GM21390 (cell line): ENCODE measurements around the gene EHF.

Experiments
- ATAC-seq: cut with Tn5 transposase; IDR thresholded peaks from one replicate; pipeline ENCODE4 v1.9.1; 2021; ENCODE audit not compliant: unreplicated experiment

EHF gene

DNA sequence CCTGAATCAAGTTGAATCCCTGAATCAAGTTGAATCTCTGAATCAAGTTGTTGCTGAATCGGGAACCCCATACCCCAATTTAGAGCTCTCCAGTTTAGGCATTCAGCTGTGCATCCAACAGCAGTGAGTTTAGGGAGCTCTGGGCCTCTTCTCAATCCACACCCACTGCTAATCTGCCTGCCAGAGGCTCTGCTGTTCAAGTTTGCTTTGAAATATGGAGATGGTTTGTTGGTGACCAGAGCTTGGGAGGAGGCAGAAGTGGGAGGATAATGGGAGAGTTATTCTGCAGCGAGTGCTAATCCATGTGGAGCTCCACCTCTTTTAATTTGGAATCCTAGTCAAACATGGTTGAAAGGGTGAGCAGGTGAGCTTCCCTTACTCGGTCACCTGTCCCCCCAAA lies 22.4 kb downstream of the EHF start:
- no peak for ATAC-seq

GRCh38 chr11:34643846-34644245 lies 23.0 kb downstream of the EHF start:
- no peak for ATAC-seq

DNA sequence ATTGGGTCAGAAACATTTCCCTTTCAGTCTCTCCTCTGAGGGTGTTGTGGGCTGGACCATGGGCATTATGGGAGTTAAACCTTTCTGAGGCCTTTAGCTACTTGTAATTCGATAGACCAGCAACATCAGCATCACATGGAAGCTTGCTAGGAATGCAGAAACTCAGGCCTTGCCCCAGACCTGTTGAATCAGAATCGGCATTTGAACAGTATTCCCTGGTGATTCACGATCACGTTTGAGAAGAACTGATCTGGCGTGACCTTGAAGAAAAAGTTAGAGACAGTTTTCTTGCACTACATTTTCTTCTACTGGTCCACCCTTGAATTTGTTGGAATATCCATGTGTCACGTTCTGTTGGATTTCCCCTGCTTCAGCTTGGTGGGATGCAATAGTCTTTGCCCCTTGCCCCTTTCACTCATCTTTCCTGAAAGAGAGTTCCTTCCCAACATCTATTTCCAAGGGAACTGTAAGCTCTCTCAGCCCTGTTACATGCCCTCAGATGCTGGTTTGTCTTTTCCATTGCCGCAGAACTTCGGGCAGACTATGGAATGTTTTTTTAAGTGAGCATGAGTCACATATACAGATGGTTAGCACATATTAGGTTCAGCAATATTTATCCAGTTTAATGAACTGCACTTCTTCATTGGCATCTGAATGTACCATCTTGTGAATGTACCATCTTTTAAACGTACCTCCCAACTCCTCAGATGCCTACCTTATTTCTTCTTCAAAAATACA lies 23.9 kb downstream of the EHF start:
- ATAC-seq = no peak

DNA sequence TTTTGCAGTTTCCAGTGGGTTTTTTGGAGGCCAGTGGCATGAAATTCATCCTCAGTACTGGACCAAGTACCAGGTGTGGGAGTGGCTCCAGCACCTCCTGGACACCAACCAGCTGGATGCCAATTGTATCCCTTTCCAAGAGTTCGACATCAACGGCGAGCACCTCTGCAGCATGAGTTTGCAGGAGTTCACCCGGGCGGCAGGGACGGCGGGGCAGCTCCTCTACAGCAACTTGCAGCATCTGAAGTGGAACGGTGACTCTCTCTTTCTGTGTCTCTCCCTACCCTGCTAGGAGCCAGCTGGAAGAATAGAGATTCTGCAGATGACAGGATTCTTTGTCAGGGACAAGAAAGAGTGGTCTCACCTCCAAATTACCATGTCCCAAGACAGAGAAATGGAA lies 25.5 kb downstream of the EHF start:
- no peak for ATAC-seq

DNA sequence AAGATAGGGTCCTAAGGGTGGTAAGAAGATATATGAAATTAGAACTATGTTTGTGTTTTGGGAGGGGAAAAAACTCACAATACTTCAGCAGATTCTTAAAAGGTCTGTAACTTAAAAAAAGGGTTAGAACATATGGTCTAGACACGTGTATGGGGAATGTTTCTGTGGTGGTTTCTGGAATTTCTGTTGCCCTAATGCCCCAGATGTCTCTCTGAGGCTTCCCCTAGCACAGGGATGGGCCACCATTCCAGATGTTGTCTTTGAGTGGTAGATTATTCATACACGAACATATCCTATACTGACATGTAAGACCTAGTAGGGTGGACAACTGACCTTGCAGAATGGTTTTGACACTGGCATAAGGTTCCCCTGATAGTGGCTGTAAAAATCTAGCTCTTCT lies 26.2 kb downstream of the EHF start:
- no peak for ATAC-seq

DNA sequence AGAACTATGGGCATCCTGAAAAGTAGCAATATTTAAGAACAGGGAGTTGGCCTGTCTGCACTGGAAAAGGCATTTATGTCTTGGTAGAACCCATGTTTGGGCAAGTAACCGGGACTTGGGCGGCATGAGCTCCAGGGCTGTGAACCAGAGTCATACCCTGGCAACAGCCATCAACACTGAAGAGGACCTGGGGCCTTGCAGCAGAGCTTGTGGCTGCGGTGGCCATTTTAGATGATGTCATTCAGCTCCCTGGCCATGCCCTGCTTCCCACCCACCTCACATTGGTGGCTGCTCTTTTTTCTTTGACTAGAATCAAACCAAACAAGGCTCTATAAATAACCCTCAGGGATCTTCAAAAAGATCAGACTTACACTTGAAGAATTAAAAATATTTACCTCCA lies 26.6 kb downstream of the EHF start:
- no peak for ATAC-seq

DNA sequence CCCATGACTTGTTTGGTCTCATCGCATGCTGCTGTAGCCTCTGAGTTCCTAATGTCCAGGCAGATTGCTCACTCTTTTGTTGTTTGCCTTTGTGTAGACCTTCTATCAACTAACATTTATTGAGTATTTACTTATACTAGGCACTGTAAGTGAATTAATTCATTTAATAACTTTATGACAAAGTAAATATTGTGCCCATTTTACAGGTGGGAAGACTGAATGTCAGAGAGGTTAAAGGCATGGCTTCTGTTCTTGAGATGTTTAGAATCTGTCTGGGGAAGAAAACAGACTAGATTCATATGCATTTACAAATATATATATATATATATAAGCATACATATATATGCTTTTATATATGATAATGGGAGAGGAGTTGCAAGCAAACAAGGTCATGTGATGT lies 27.1 kb downstream of the EHF start:
- ATAC-seq = no peak

DNA sequence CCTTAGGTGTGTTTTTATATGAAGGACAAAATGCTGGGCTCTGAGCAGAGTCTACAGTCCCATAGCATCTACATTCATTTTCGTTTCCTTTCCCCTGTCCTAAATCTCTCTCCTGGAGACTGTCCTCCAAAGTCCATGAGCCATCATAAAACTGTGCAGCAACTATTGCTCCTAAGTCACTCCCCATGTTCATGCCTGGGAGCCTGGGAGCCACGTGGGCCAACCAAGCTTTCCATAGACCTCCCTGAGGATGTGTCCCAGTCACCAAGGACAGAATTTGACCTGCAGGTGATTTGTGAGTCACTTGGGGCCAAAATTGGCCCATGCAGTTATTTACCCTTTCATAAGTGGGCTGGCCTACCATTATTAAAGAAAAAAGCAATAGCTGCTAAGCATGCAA lies 28.7 kb downstream of the EHF start:
- no peak for ATAC-seq

GRCh38 chr11:34650528-34650927 lies 29.6 kb downstream of the EHF start:
- peak; percentile 91 for ATAC-seq

DNA sequence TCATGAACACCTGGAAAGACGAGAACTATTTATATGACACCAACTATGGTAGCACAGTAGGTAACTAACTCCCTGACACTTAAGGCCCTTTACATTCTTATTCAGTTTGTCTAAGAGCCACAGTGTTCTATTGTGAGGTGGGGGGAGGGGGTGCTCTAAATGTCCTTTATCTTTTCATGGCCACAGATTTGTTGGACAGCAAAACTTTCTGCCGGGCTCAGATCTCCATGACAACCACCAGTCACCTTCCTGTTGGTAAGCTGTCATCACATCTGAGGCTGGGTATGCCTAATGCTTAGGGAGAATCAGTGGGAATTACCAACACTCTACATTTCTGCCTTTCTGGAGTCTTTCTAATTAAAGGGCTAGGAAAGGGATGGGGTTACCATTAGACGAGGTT lies 30.7 kb downstream of the EHF start:
- ATAC-seq = no peak

GRCh38 chr11:34652191-34652973 lies 31.5 kb downstream of the EHF start:
- ATAC-seq = no peak

DNA sequence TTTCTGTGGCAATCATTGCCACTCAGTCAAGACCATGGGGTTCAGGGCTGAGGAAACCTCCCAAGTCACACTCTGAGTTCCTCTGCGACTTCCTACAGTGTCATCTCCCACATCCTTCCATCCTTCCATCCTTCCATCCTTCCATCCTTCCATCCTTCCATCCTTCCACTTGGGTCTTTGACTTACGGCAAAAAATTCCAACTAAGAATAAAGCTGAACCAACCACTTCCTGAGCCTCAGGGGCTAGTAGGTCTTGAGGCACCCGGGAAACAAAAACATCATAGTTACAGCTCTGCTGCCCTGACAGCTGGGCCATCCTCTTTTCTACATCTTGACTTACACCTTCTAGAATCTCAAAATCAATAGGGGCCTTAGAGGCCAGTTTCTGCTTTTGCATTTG lies 32.1 kb downstream of the EHF start:
- no peak for ATAC-seq

DNA sequence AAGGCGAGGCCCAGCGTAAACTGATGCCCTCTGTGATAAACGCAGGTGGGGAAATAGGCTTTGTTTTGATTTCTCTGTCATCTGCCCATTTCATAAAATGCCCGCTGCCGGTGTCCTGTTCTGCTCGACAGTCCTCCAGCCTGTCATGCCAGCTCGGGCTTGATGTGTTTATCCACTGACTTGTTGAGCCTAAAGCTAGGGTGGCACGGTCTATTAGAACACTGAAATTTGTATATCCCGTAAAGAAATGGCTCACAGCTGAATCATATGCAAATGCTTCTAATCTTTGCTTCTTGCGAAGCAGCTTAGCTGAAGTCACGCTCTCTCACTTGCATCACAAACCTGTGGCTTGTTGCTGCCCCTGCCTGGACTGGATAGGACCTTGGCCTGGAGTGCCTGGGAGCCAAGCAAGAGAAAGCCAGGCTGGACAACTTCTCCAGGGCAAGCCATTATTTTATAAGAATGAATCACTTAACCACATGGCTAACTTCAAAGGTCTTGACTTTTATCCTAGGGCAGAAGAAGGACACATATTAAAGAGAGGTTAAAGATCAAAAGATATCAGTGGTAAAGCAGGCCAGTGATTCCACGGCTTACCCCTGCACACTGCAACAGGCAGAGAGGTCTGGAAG lies 33.1 kb downstream of the EHF start:
- ATAC-seq = no peak

DNA sequence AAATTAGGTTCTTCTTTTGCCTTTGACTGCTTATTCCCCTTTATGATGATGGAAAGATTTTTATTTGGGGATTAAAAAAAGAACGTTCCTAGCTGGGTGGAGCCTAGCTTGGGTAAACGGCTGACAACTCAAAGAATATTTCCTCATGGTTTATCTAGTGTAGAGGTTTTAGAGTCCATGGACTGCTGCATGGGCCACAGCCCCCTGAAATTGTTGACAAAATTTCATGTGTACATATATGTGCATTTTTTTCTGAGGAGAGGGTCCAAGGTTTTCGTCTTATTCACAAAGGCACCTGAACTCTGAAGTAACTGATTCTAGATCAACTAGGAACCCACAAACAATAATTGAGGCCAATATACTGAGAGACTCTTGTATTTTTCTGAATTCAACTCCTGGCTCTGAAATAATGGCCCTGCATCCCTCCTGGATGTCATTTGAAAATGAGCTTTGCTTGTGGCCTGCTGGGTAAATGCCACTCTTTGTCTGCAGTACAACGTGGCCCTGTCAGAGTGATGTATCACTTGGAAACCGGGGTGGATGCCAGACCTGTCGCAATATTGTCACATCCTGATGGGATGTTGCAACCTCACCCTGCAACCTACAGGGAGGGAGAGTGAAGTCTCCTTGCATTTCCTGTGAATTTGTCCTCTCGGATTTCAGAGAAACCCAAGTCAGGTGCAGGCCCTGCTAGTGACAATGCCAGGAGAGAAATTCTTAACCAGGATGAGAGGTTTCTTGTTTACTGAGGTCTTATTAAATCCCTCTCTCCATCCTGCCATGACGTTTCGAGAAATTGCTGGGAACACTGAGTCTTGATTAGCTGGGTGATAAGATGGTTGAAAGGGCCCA lies 33.8 kb downstream of the EHF start:
- ATAC-seq = no peak

- no peak for ATAC-seq
These were observed 34.6 kb downstream of the EHF start for GRCh38 chr11:34655335-34656008.

DNA sequence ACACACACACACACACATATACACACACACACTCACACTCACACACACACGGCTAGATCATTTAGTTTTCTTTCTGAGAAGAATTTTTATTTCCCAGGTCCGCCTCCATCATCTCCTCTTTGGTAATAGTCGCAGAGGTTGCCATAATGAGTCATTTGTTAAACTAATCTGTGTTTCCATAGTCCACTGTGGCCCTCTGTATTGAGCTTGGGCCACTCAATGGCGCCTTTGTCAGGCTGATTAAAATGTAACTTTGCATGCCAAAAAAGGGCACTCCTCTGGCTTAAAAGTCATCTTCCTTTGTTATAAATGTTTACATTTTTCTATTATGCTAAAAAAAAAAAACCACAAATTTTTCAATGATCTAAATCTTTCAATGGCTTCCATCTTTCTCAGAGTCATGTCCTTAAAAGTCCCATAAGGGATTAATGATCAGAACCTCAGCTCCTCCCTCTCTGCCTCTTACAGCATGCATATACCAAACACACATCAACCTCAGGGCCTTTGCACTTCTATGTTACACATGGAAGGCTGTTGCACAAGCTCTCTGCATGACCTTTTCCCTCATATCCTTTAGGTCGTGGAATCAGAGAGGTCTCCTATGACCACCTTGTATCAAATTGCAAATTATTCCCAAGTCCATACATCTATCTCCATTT lies 35.3 kb downstream of the EHF start:
- no peak for ATAC-seq

GRCh38 chr11:34658071-34659015 lies 37.5 kb downstream of the EHF start:
- ATAC-seq = no peak

DNA sequence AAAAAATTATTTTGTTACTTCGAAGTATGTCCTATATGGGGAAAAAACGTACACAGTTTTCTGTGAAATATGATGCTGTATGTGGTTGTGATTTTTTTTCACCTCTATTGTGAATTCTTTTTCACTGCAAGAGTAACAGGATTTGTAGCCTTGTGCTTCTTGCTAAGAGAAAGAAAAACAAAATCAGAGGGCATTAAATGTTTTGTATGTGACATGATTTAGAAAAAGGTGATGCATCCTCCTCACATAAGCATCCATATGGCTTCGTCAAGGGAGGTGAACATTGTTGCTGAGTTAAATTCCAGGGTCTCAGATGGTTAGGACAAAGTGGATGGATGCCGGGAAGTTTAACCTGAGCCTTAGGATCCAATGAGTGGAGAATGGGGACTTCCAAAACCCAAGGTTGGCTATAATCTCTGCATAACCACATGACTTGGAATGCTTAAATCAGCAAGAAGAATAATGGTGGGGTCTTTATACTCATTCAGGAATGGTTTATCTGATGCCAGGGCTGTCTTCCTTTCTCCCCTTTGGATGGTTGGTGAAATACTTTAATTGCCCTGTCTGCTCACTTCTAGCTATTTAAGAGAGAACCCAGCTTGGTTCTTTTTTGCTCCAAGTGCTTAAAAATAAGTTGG lies 38.3 kb downstream of the EHF start:
- no peak for ATAC-seq
